GM21381 (cell line): ENCODE data around the gene EFNA3.
A peak's percentile ranks its signal among the peaks of the same experiment; 100 is the strongest.

Experiments used
- ATAC-seq: cut with Tn5 transposase; IDR thresholded peaks from one replicate; pipeline ENCODE4 v1.9.1; 2021; ENCODE audit warnings: mild to moderate bottlenecking, moderate library complexity; ENCODE audit not compliant: unreplicated experiment

Gene EFNA3

DNA sequence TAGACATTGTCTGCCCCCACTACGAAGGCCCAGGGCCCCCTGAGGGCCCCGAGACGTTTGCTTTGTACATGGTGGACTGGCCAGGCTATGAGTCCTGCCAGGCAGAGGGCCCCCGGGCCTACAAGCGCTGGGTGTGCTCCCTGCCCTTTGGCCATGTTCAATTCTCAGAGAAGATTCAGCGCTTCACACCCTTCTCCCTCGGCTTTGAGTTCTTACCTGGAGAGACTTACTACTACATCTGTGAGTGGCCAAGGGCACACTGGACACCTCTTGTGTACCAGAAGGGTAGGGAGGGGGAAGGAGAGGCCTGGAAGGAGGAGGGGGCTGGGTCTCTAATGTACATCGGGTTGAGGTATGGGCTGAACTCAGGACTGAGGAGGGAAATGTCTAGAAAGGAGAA is 11.9 kb upstream of the EFNA3 start:
- ATAC-seq = no peak

GRCh38 chr1:155068599-155068998 is 10.0 kb upstream of the EFNA3 start:
- ATAC-seq = no peak

DNA sequence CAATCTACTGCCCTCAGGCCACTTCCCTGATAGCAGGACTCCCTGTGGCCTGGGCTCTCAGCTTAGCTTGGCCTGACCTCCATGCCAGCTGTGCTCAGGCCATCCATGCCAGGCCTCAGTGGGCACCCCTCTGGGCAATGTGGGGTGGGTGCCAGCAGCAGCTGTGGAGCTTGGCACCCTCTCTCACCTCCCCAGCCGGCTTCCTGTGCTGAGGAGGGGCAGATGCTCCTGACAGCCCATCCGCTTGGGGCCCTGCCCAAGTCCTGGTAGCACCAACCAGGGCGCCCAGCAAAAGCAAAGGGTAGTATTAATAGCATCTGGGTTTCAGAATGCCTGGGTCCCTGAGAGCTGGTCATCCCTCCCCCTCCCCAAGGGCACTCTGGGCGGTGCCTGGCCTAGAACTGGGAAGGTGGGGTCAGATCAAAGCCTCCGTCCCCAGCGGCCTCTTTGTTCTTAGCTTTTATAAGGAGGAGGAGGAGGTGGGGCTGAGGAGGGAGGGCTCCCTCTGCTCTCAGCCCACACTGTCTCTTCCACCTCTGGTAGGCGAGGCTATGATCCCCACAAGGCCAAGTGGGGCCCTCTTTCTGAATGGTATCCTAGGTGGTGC is 9.0 kb upstream of the EFNA3 start:
- no peak for ATAC-seq

GRCh38 chr1:155070158-155070621 is 8.4 kb upstream of the EFNA3 start:
- ATAC-seq = no peak

DNA sequence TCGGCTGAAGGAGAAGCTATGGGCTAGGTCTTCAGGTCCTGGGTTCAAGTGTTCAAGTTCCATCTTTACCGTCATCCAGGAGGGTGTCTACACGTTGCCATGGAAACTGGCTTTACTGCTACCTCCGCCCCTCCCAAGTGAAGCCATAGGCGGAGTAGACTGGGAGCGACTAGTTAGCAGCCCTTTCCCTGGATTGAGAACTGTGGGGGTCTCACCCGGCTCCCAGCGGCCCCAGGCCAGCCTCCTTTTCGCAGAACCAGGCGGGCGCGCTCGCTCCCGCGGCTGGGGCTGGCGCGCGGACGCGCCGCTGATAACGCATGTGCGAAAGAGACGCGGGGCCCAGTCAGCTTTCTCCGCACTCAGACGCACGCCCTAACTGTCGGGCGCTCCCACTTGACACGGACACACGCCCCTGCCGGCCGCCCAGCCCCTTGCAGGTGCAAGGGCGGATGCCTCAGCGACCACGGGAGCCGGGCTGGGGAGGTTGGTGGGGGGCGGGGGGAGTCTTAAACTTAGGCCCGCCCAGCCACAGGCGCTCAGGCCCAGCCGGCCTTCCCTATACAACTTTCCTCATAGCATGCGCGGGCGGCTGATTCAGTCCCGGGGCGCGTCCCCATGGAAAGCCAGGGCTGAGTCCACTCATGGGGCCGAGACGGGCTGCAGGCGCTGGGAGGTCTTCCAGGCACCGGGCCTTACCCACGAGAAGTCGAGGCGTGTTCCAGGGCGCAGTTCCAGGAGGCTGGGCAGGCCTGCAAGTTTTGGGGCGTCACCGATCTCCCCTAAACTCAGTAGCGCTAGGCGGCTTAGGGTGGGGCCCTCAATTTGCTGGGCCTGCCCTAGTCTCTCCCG is 7.7 kb upstream of the EFNA3 start:
- ATAC-seq = peak; percentile 78

DNA sequence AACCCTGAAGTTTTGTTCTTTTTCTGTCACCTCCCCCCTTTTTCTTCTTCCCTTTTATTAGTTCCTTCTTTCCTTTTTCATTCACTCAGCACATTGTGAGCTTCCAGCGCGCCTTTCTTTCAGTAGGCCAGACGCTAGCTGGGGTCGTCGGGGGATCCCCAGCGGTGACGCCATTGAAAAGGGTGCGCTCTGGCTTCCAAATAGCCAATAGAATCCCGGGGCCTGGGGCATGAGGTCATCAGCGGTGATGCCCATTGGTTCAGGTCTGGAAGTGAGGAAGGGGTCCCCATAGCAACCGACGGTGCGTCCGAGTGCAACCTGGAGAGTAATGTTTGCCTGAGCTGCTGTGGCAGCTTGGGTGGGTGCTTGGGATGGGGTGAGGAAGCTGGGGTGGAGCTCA is 6.9 kb upstream of the EFNA3 start:
- no peak for ATAC-seq

DNA sequence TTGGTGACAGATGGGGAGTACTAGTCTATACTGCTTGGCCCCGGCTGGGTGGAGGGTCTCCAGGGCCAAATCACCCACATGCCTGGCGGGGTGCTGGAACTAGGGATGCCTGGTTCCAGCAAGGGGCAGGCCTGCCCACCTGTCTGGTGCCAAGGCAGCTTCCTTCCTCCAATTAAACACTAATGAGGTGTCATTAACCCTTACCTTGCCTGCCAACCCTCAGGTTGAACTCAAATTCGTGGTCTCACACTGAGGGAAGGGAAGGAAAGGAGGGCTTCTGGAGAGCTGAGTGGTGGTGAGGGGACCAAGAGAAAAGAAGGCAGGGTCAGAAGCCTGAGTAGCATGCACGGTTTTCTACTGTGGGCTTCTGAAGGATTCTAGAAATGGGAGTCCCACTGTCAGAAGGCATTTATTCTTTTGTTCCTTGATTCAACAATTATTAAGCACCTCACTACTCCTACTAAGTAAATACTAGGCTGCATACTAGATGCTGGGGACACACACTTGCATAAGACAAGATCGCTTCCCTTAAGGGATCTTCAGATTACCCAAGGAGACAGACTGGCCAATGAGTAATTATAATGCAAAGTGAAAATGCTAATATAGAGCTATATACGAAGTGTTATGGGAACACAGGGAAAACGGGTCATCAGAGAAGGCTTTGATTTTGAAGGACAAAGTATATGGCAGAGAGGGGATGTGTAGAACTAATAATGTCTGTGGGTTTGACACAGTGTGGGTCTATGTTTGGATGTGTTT is 5.9 kb upstream of the EFNA3 start:
- ATAC-seq = no peak

DNA sequence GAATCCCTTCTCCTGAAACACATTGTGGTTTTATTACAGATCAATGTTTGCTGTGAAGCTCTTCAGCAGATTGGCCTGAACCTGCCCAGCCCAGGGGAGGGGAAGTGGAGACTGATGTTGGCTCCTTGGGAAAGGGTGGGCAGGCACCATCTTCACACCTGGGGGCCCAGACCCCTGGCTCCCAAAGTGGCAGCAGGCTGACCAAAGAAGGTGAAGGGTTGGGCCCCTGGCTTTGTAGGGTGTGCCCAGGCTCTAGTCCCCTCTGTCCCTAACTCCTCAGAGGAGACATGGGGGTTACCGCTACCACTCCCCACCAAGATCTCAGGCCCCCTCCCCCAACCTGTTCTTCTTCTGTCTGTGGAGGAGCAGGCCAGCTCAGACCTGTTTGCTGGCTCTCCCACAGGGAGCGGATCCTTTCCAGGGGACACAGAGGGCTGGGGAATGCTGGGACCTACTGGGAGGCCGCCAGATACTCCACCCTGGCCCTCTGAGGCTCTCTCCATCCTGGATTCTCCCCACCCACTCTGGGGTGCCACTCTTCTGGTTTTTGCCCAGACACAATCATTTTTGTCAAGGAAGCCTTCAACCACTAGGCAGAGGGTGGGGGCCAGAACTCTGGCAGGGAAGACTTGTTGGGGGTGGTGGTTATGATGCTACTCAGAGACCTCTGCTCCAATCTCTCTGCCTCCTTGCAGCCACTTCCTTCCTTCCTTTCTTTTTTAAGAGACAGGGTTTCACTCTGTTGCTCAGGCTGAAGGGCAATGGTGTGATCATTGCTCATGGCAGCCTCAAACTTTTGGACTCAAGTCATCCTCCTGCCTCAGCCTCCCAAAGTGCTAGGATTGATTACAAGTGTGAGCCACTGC is 5.0 kb upstream of the EFNA3 start:
- ATAC-seq = no peak

GRCh38 chr1:155075535-155075934 is 3.1 kb upstream of the EFNA3 start:
- ATAC-seq = no peak

DNA sequence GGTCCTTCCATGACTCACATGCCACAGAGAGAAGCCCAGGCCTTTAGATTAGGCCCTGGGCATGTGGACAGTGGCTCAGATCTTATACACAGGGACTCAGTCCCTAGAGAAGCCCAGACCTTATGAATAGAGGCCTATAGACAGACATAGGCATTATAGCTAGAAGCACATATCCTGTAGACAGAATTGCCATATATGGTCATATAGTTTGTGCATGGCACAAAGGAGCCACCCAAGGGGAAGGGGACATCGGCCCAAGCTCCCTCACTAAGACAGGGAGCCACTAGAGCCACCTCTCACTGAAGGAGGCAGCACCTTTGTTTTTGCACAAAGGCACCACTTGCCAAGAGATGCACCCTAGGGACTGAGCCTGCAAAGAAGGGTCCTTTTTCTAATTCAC is 2.3 kb upstream of the EFNA3 start:
- no peak for ATAC-seq

DNA sequence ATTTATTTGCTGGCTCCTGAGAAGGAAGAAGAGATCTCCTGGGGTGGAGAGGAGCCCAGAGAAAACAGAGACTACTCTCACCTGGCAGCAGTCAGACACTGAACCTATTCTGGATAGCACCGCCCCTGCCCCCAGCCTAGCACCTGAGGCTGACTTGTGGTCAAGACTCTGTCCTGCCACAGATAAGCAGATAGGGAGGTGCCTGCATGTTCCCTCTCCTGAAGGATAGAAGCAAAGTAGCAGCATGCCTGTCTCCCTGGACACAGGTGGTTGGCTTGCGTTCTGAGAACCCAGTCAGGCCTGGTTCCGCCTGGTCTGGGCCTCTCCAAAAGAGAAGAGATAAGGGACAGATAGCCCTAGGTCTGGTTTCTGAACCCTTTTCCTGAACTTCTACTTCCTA is 1.3 kb upstream of the EFNA3 start:
- no peak for ATAC-seq

DNA sequence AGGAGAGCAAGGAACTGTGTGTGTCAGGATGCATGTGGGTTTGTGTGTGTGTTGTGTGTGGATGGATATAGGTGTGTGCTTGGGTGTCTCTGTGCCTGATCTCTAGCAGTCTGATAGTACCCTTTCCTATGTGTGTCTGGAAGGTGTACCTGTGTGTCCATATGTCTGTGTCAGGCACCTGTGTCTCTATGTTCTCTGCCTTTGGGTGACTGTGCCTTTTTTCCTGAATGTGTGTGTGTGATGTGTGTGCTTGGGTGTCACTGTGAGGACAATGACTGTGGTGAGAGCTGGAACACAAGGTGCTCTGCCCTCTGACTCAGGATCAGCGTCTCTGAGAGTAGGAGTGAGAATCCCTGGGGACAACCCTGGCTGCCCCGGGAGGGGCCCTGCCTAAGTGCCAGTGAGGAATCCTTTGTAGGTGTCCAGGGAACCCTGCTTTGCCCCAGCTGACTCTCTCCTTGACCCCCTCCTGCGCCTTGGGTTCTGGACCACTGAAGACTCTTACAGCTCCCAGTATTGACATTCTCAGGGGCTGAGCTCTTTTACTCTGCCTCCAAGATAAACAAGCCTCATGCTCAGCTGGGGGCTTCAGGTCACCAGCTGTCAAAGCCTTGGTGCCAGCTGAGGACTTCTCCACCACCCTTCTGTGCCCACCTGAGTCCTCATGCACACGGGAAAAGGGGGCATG is 735 bp upstream of the EFNA3 start:
- ATAC-seq = no peak

- ATAC-seq = no peak
Measured at GRCh38 chr1:155079210-155079486, 511 bp downstream of the EFNA3 start.

DNA sequence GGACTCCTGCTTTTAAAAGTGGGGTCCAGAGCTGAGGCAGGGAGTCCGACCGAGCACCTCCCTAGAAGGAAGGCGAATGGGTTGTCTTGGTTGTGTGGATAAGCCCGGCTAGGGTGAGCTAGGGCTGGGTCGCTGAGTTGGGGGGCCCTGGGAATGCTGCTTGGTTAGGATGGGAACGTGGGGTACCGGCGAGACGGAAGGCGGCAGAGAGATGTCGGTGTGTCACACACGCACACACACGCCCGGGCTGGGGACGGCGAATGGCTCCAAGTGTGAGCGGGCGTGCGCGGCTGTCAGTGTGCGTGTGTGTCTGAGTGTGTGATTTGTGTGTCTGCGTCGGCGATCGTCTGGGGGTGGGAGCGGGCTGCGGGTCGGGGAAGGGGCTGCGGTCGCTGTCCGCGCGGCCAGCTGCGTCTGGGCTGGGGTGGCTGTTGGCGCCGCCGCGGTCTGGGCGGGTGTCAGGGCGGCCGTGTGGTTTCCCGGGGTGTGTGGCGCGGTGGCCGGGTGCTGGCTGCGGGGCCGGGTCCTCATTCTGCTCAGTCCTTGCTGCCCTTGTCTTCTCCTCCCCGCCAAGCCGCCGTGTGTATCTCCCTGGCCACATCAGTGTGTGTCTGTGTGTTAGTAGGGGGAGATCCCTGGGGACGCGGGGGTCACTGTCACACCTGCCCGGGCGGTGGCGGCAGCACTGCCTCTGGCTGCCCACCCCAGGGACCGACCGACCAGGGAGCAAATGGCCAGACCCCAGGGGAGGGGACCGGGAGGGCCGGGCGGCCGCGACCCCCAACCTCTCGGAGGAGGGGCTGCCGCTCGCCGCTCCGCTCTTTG is 1.1 kb downstream of the EFNA3 start:
- no peak for ATAC-seq

DNA sequence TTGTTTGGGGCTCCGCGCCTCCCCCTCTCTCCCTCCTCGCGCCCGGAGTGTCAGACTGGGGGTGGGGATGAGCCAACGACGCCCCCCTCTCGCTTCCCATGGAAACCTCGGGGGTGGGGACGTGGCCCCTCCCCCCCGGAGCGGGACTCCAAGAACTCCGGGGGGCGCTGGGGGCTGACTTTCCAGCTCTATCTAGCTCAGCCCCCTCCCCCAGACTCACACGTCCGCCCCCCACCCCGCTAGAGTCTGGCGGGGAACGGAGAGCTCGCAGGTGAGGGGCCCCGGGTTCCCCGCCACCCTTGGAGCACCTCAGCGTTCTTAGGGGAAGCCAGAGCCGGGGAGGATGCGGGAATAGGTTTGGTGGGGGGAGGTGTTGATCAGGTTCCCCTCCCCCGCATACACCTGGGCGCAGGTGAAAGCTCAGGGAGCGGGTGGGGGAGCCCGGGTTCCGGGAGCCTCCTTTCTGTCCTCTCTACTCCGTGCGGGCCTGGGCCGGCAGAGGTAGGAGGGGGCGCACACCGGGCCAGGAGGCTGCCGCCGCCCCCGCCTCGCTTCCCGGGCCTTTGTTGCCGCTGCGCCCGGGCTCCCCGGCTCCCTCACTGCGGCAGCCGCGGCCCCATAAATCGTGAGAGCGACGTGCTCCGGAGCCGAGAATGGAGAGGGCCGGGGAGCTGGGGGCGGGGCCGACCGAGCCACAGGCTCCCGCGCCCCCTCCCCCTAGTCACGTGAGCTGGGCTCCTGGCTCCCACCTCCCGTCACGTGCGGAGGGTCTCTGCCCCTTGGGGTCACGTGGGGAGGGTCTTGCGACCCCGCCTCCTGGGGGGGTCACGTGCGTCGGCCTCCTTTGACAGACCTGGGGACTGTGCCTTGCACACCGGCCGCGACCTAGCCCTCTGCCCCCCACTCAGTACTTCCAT is 1.9 kb downstream of the EFNA3 start:
- no peak for ATAC-seq

DNA sequence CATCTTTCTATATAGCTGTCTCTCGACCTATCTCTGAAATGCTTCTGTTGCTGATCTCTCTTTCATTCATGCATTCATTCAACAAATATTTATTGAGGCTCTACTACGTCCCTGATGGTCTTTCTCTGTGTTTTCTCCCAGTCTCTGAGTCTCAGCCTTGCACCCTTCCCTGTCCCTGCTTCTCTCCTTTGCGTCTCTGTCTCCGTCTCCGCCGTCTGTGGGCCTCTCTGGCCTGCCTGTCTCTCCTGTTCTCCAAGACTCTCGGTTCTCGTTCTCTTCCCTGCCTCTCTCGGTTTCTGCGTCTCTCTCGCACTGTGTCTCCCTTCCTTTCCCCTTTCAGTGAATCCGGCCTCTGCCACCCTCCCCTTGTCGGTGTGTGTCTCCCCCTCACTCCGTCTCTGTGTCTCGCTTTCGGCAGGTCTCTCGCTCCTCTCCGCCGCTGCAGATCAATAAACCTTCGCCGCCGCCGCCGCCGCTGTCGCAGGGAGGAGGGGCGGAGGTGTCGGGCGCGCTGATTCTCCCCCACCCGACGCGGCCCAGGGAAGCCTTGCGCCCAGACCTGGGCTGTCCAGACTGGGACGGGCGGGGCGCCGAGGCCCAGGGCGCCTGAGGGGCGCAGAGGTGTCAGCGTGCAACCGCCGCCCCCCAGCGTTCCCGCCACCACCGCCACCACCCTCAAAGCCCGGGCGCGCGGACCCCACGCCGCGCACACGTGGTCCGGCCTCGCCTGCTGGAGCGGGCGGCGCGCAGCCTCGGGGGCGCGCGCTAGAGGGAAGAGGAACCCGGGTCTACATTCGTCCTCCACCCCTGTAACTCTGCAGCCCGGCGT is 3.0 kb downstream of the EFNA3 start:
- ATAC-seq = no peak

DNA sequence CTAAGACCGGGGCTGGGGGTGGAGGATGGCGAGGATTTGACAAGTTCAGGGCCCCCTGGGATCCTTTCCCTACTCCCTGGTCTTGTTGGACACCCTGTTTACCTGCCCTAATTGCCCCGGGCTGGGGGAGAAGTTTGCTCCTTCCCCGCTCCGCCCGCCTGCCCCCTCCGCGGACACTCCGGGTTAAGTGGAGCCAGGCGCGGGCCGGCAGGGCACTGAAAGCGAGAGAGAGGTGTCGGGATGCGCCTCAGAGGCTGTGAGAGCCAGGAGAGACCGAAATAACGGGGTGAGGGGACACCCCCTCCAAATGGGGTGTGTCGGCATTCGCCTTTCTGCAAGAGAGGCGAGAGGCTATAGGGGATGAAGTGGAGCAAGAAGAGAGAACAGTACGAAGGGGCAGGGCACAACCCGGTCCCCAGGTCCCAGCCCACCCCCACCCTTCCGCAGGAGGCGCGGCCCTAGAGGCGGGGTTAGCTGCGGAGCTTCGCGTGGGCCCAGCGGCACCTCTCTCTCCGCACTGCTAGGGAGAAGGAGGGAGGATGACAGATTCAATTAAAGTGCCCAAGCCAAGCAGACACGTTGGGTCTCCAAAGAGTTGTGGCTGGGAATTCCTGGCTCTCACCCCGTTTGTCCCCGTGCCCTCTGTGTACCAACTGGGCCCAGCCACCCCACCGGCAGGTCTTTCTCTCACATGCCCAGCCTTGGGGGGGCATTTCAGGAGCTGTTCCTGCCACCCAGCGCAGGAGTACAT is 3.8 kb downstream of the EFNA3 start:
- no peak for ATAC-seq
